ENCODE data around the gene NAALADL2. TPM values are rescaled to one million over a fixed set of nuclear protein-coding genes. Genes with fewer than 3 reads are reported as not detected.

NAALADL2 gene
- total RNA-seq, 2 experiments from 2014 or later, result 0.30 to 1.2 TPM

GRCh38 chr3:175335229-175335628, 476.1 kb downstream of the NAALADL2 start:
- H3K36me3 ChIP-seq (ENCODE audit: insufficient read depth, low read length), result no peaks in the 10 kb centered on the region
- H3K4me3 ChIP-seq (ENCODE audit: low read length), result no peak overlapping the region
- H3K27me3 Mint-ChIP-seq, result no peaks in the 10 kb centered on the region
- H3K27me3 ChIP-seq (ENCODE audit: control insufficient read depth in 1 of 2, insufficient read depth in 2 of 2, low read length in 2 of 2), result no peaks in the 10 kb centered on the region
- H3K27ac Mint-ChIP-seq, result no peak overlapping the region
- CTCF ChIA-PET, result no interaction called here
- H3K4me1 ChIP-seq (ENCODE audit: insufficient read depth, low read length), result no peaks in the 10 kb centered on the region
- H3K9me3 Mint-ChIP-seq, result peaks cover 5% of the 10 kb centered on the region
- H3K9me3 ChIP-seq (ENCODE audit: control insufficient read depth in 1 of 2, insufficient read depth in 1 of 2, low read length in 2 of 2), result no peaks in the 10 kb centered on the region
- TF ChIP-seq CTCF (IDR thresholded peaks at IDR 0.05), result no peak
- POLR2A ChIA-PET, result no interaction called here
- intact Hi-C loops (cut with DNase I, micrococcal nuclease), result no loop called here
- no peaks in the 10 kb centered on the region for H3K36me3 Mint-ChIP-seq (ENCODE audit: low read depth)
- H3K4me3 Mint-ChIP-seq, result no peak overlapping the region
- no peak overlapping the region for H3K27ac ChIP-seq (ENCODE audit: low read depth in 1 of 2, low read length in 2 of 2)
- no peaks in the 10 kb centered on the region for H3K4me1 Mint-ChIP-seq (ENCODE audit: low read depth)
- no peak for ATAC-seq (ENCODE audit: poor library complexity)
- DNase-seq, result no peak

- POLR2A ChIA-PET, result no interaction called here
- H3K4me3 ChIP-seq (ENCODE audit: low read length), result no peak overlapping the region
- Mint-ChIP-seq H3K9me3 (peaks cover 5% of the 10 kb centered on the region), H3K27me3 (no peaks in the 10 kb centered on the region), H3K4me1 (ENCODE audit: low read depth) (no peaks in the 10 kb centered on the region), H3K27ac (no peak overlapping the region), H3K36me3 (ENCODE audit: low read depth) (no peaks in the 10 kb centered on the region), H3K4me3 (no peak overlapping the region)
- H3K27me3 ChIP-seq (ENCODE audit: control insufficient read depth in 1 of 2, insufficient read depth in 2 of 2, low read length in 2 of 2), result no peaks in the 10 kb centered on the region
- ATAC-seq (ENCODE audit: poor library complexity) (no peak), DNase-seq (no peak)
- H3K27ac ChIP-seq (ENCODE audit: low read depth in 1 of 2, low read length in 2 of 2), result no peak overlapping the region
- H3K9me3 ChIP-seq (ENCODE audit: control insufficient read depth in 1 of 2, insufficient read depth in 1 of 2, low read length in 2 of 2), result no peaks in the 10 kb centered on the region
- no peak for TF ChIP-seq CTCF (IDR thresholded peaks at IDR 0.05)
- intact Hi-C loops (cut with DNase I, micrococcal nuclease), result no loop called here
- no peaks in the 10 kb centered on the region for H3K36me3 ChIP-seq (ENCODE audit: insufficient read depth, low read length)
- H3K4me1 ChIP-seq (ENCODE audit: insufficient read depth, low read length), result no peaks in the 10 kb centered on the region
- CTCF ChIA-PET, result no interaction called here
Observed at GRCh38 chr3:175336406-175337133, 477.4 kb downstream of the NAALADL2 start.

- Histone ChIP-seq H3K4me1 (ENCODE audit: insufficient read depth, low read length) (no peaks in the 10 kb centered on the region), H3K4me3 (ENCODE audit: low read length) (no peak overlapping the region), H3K27ac (ENCODE audit: low read depth in 1 of 2, low read length in 2 of 2) (no peak overlapping the region), H3K9me3 (ENCODE audit: control insufficient read depth in 1 of 2, insufficient read depth in 1 of 2, low read length in 2 of 2) (no peaks in the 10 kb centered on the region), H3K36me3 (ENCODE audit: insufficient read depth, low read length) (no peaks in the 10 kb centered on the region), H3K27me3 (ENCODE audit: control insufficient read depth in 1 of 2, insufficient read depth in 2 of 2, low read length in 2 of 2) (no peaks in the 10 kb centered on the region)
- H3K4me3 Mint-ChIP-seq, result no peak overlapping the region
- intact Hi-C loops (cut with DNase I, micrococcal nuclease), result no loop called here
- no peak overlapping the region for H3K27ac Mint-ChIP-seq
- peaks cover 5% of the 10 kb centered on the region for H3K9me3 Mint-ChIP-seq
- no peaks in the 10 kb centered on the region for H3K27me3 Mint-ChIP-seq
- H3K4me1 Mint-ChIP-seq (ENCODE audit: low read depth), result no peaks in the 10 kb centered on the region
- POLR2A ChIA-PET, result no interaction called here
- H3K36me3 Mint-ChIP-seq (ENCODE audit: low read depth), result no peaks in the 10 kb centered on the region
- CTCF ChIA-PET, result no interaction called here
- no peak for ATAC-seq (ENCODE audit: poor library complexity)
- no peak for DNase-seq
- no peak for TF ChIP-seq CTCF (IDR thresholded peaks at IDR 0.05)
Observed at GRCh38 chr3:175337631-175338030, 478.5 kb downstream of the NAALADL2 start.

All from CD4-positive, alpha-beta T cell (primary cell).